Large intestine (tissue), 3 donors: Measurements from ENCODE around the gene THSD1. TPM values are rescaled to one million over a fixed set of nuclear protein-coding genes. Genes with fewer than 3 reads are reported as not detected.
"Not testable (repeated sequence)": the region's sequence is repeated elsewhere in the genome, so short reads cannot be mapped to it uniquely, and the experiment has no call there.

ENCODE experiments used
- DNase-seq, 2 donors: peaks; one replicate each; pipeline versions ENCODE4 v3.0.0 to v3.0.0-alpha.2; 2013
- H3K27ac ChIP-seq: one replicate; pipeline ENCODE4 v1.5.1; 2013; ENCODE audit warnings: low read length
- H3K27me3 ChIP-seq: 2 replicates; pipeline ENCODE4 v1.6.1; 2013; ENCODE audit warnings: low read length; ENCODE audit not compliant: control insufficient read depth, insufficient read depth
- H3K36me3 ChIP-seq: 2 replicates; pipeline ENCODE4 v1.6.1; 2013; ENCODE audit warnings: low read length; ENCODE audit not compliant: control insufficient read depth, insufficient read depth
- H3K4me1 ChIP-seq: one replicate; pipeline ENCODE4 v1.6.1; 2013; ENCODE audit warnings: low read length; ENCODE audit not compliant: control insufficient read depth, insufficient read depth
- H3K4me3 ChIP-seq: one replicate; pipeline ENCODE4 v1.5.1; 2013; ENCODE audit warnings: low read length
- H3K9me3 ChIP-seq: one replicate; pipeline ENCODE4 v1.6.1; 2013; ENCODE audit warnings: mild to moderate bottlenecking, low read depth, low read length, moderate library complexity; ENCODE audit not compliant: control insufficient read depth
- WGBS: methylation state at CpG from one replicate; pipeline ENCODE4 v1.1.5; 2013; ENCODE audit warnings: low lambda C conversion rate; ENCODE audit not compliant: insufficient coverage; 5-methylcytosine and 5-hydroxymethylcytosine counted together
- polyA plus RNA-seq: library from polyadenylated mRNA; unstranded; fragments of 120-200 nt; gene quantifications from one replicate; pipeline ENCODE4 v1.2.1, GENCODE V29; 2013

Gene THSD1
- polyA plus RNA-seq, 1 donor, result 4.9 TPM

- DNase-seq, H3K27me3 ChIP-seq, H3K36me3 ChIP-seq, H3K27ac ChIP-seq, H3K9me3 ChIP-seq, H3K4me3 ChIP-seq, H3K4me1 ChIP-seq: not testable (repeated sequence)
- 100% methylated on average over 1 of the region's 3 CpGs for WGBS
These were observed 63.8 kb downstream of the THSD1 start for GRCh38 chr13:52342203-52342602.

GRCh38 chr13:52337828-52338455 lies 68.0 kb downstream of the THSD1 start:
- not testable (repeated sequence) for H3K27ac ChIP-seq, H3K4me3 ChIP-seq, H3K4me1 ChIP-seq, H3K36me3 ChIP-seq, H3K27me3 ChIP-seq, H3K9me3 ChIP-seq
- DNase-seq, result peak in 1 of 2 donors; percentile 10
- 43% methylated on average over 1 of the region's 7 CpGs for WGBS

- not testable (repeated sequence) for DNase-seq, H3K9me3 ChIP-seq
- WGBS, result no CpG with 5 or more reads among the region's 22 CpGs
These were observed 71.9 kb downstream of the THSD1 start for GRCh38 chr13:52334107-52334506.

DNA sequence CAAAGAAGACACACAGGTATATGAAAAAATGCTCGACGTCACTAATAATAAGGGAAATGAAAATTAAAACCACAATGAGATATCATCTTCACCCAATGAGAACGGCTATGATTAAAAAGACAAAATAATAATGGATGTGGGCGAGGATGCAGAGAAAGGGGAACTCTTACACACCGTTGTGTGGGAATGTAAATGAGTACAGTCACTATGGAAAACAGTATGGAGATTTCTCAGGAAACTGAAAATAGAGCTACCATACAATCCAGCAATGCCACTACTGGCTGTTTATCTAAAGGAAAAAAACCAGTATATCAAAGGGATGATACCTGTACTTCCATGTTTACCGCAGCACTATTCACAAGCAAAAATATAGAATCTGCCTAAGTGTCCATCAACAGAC lies 74.1 kb downstream of the THSD1 start:
- H3K4me1 ChIP-seq, H3K36me3 ChIP-seq, H3K27ac ChIP-seq: not testable (repeated sequence)

More at GRCh38 chr13:52334107-52334506, 71.9 kb downstream of the THSD1 start:
- H3K27ac ChIP-seq, H3K4me3 ChIP-seq, H3K4me1 ChIP-seq, H3K36me3 ChIP-seq, H3K27me3 ChIP-seq: not testable (repeated sequence)

More for the DNA sequence above, 74.1 kb downstream of the THSD1 start:
- WGBS, result no CpG with 5 or more reads among the region's 6 CpGs
- H3K27me3 ChIP-seq, H3K9me3 ChIP-seq, DNase-seq, H3K4me3 ChIP-seq: not testable (repeated sequence)

Other genes starting within 250 kb of the THSD1 start
- gene NEK3, start 246.6 kb downstream of the THSD1 start, polyA plus RNA-seq, result 35.4 TPM
- 64.8 TPM for gene VPS36, start 44.5 kb upstream of the THSD1 start, polyA plus RNA-seq
- 30.1 TPM for gene CKAP2, start 49.3 kb upstream of the THSD1 start, polyA plus RNA-seq
- 13.4 TPM for gene HNRNPA1L2, start 236.3 kb upstream of the THSD1 start, polyA plus RNA-seq
- gene SUGT1, start 246.7 kb upstream of the THSD1 start, polyA plus RNA-seq, result 47.3 TPM